ENCODE measurements around the gene FAM200C. TPM values are rescaled to one million over a fixed set of nuclear protein-coding genes. Genes with fewer than 3 reads are reported as not detected.

Gene FAM200C
- total RNA-seq: 2.9 and 3.9 TPM in 2 replicates

DNA sequence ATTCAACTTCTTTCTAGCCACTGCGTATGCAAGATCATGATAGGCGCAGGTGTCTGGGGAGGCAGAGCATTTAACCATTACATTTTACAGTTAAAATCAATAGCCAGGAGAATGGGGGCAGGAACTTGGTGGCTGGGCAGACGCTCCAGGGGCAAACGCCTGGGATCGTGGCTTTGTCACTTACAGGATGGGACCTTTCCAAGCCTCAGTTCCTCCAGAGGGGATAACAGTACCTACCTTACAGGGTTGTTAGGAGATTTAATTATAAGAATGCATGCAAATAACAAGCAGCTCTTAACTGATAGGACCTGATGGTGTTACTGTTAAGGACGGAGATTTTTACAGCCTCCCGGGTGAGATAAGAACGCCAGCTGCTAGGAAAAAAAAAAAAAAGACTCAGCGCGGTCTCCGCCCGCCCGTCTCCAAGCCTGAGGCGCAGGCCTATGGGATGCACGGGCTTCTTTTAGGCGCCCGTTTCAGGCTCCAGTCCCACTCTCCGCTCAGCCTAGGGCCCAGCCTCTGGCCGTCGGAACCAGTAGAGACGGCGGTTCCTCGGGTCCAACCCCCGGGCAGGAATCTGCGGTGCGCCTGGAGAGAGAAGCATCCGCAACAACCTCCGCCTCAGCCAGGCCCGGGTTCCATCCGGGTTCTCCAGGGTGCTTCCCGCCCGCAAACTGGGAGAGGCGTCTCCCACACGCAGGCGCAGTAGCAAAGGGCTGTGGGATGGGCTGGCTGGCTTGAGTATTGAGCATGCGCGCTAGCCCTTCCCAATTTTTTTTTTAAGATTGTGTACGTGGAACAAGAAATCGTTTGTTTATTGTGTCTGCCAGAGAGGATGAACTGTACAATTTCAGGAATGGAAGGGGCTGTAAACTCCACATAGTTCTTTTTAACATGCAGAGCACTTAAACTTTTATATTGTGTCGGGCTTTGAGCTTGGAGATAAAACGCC, at the start of gene FAM200C:
FAM200C (minus strand) TSS at position 653 of the 952 bp plus-strand sequence. CDS start 4,564 bp downstream, outside the sequence.

DNA sequence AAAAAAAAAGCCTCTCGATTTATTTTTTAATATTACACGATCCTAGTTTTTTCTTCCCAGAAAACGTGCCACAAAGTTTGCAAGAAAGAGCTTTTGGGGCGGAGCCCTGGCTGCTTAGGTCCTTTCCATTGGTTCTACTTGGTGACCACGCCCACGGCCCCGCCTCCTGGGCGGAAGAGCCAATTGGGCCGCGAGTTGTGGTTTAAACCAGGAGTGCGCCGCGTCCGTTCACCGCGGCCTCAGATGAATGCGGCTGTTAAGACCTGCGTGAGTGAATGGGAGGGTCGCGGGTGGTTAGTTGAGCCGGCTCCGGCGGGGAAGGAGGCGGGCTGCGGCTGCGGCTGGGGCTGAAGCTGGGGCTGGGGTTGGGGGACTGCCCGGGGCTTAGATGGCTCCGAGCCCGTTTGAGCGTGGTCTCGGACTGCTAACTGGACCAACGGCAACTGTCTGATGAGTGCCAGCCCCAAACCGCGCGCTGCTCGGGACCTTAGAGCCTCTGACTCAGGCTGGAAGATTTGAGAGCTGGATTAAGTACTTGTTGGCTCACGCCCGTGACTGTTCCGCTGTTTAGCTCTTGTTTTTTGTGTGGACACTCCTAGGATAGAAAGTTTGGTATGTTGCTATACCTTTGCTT, 21.9 kb upstream of the FAM200C start, which contains the start of gene PTTG1:
PTTG1 (plus strand) TSS at position 231 of the 634 bp plus-strand sequence. CDS start 458 bp downstream, outside the sequence.

DNA sequence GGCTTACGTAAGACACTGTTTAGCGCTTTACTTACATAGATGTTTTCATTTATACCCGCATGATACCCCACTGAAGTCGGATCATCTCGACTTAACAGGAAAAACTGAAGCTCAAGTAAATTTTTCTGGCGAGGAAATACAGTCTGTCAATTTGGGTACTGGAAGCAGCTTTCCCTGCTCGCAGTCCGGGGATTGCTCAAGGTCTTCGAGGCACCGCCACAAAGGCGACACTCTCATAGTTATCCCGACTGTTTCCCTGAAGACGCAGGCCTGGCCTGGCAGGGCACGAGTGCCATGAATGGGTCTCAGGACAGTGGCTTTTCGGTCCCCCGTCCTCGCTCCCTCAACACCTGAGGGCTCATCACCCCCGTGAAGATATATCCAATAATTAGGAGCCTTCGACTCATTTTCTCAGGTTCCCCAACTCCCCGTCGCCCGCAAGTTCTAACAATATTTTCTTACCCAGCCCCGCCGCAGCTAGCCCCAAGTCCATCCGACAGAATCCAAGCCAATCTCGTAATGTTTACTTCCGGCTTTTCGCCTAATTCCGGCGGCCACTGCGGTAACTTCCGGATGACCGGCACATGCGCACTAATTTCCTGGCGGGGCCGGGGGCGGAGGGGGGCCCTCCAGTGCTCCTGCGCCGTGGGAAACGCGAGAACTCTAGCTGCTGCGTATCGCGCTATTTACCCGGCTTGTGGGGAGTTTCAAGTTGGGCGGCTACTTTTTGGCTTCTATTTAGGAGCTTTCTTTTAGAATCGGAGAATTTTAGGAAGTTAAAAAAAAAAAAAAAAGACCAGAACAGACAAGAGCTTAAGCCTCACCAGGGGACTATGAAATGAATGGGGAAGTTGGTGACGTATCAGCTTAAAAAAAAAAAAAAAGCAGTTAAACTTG, 19.0 kb upstream of the FAM200C start, which contains the start of gene SLU7:
SLU7 (minus strand) TSS at position 521 of the 897 bp plus-strand sequence. CDS start 3,787 bp downstream, outside the sequence.

DNA sequence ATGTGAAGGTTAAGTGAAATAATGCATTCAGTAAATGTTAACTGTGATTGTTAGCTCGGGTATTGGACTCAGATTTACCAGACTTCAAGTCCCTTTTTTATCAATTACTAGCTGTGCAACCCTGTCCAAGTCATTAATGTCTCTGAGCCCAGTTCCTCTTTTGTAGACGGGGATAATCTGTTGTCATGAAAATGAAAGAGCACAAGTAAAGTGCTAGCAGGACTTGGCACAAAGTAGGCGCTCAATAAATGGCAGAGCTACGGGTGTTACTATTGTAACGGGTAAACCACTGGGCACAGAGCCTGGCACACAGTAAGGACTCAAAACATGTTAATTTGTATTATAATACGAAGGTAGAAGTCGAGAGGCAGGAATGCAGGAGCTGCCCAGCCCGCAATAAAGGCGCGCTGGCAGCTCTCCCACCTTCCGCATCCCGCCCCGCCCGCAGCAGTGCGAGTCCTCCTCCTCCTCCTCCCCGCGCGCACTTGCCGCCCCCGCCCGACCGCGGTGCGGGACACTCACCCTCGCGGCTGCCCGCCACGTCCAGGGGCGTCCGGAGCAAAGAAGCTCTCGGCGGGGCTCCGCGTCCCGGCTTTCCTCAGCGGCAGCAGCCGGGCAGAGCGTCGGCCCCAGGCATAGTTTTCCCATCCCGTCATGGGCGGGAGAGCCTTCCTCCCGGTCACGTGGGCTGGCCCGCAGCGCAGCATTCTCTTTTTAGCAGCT, 29.7 kb downstream of the FAM200C start, which contains the start of gene C1QTNF2:
C1QTNF2 (minus strand) TSS at position 637 of the 723 bp plus-strand sequence. CDS start 15,615 bp downstream, outside the sequence.

Other genes with a start within 250 kb of the FAM200C start
- not detected in 2 replicates for gene FABP6, start 170.5 kb downstream of the FAM200C start, total RNA-seq
- not detected in 2 replicates for gene CCNJL, start 87.5 kb downstream of the FAM200C start, total RNA-seq
- under 0.01 TPM in 2 replicates for gene C1QTNF2, start 29.4 kb downstream of the FAM200C start, total RNA-seq
- 41.8 and 43.7 TPM in 2 replicates for gene SLU7, start 19.0 kb upstream of the FAM200C start, total RNA-seq
- gene PTTG1, start 21.8 kb upstream of the FAM200C start, total RNA-seq: 149 and 172 TPM in 2 replicates

All from subcutaneous preadipocyte (primary cell).